GM21786 (cell line): ENCODE results near the gene TPM2.
A peak's percentile ranks its signal among the peaks of the same experiment; 100 is the strongest.

Experiments
- ATAC-seq: cut with Tn5 transposase; IDR thresholded peaks from one replicate; pipeline ENCODE4 v1.9.1; 2021; ENCODE audit not compliant: unreplicated experiment

TPM2 gene

GRCh38 chr9:35696520-35697215, 6.9 kb upstream of the TPM2 start:
- ATAC-seq, result peak; percentile 80

GRCh38 chr9:35695943-35696401, 6.2 kb upstream of the TPM2 start:
- ATAC-seq, result no peak

- ATAC-seq, result no peak
These were observed 2.1 kb upstream of the TPM2 start for GRCh38 chr9:35691757-35692301.

GRCh38 chr9:35691334-35691650, 1.6 kb upstream of the TPM2 start:
- ATAC-seq, result no peak

GRCh38 chr9:35690614-35691333, 1.0 kb upstream of the TPM2 start:
- ATAC-seq, result no peak

- no peak for ATAC-seq
These were observed 529 bp upstream of the TPM2 start for GRCh38 chr9:35690294-35690613.

- ATAC-seq, result no peak
These were observed 875 bp downstream of the TPM2 start for GRCh38 chr9:35688558-35689541.

- ATAC-seq, result no peak
These were observed 1.7 kb downstream of the TPM2 start for GRCh38 chr9:35687972-35688557.

- ATAC-seq, result no peak
These were observed 2.4 kb downstream of the TPM2 start for GRCh38 chr9:35687306-35687705.

- ATAC-seq, result no peak
These were observed 3.2 kb downstream of the TPM2 start for GRCh38 chr9:35686222-35687203.

GRCh38 chr9:35685506-35685905, 4.2 kb downstream of the TPM2 start:
- no peak for ATAC-seq

- no peak for ATAC-seq
These were observed 4.8 kb downstream of the TPM2 start for GRCh38 chr9:35684921-35685320.

- no peak for ATAC-seq
These were observed 6.4 kb downstream of the TPM2 start for GRCh38 chr9:35683323-35683722.

GRCh38 chr9:35682520-35683315, 7.0 kb downstream of the TPM2 start:
- ATAC-seq, result no peak

- no peak for ATAC-seq
These were observed 7.7 kb downstream of the TPM2 start for GRCh38 chr9:35682051-35682450.

- ATAC-seq, result no peak
These were observed 8.3 kb downstream of the TPM2 start for GRCh38 chr9:35681341-35682002.

- no peak for ATAC-seq
These were observed 9.2 kb downstream of the TPM2 start for GRCh38 chr9:35680331-35681105.
